Colonic mucosa (tissue), 4 donors: ENCODE results near the gene MT1F. TPM values are rescaled to one million over a fixed set of nuclear protein-coding genes. Genes with fewer than 3 reads are reported as not detected.

Experiments used
- DNase-seq: peaks from one replicate; pipeline ENCODE4 v3.0.0-alpha.2; 2020
- H3K27ac ChIP-seq: fragments of 200-600 bp; one replicate; pipeline ENCODE4 v1.8.0; 2021
- H3K27me3 ChIP-seq: fragments of 200-600 bp; one replicate; pipeline ENCODE4 v1.8.0; 2021
- H3K36me3 ChIP-seq: fragments of 200-600 bp; one replicate; pipeline ENCODE4 v1.8.0; 2021
- H3K4me1 ChIP-seq: fragments of 200-600 bp; one replicate; pipeline ENCODE4 v1.8.0; 2021; ENCODE audit warnings: mild to moderate bottlenecking
- H3K4me3 ChIP-seq: fragments of 200-600 bp; one replicate; pipeline ENCODE4 v1.8.0; 2021
- H3K9ac ChIP-seq, 2 donors: one replicate each; pipeline ENCODE4 v1.7.0; 2013; ENCODE audit warnings: control low read depth in 2 of 2, low read depth in 2 of 2, low read length in 2 of 2
- H3K9me3 ChIP-seq: fragments of 200-600 bp; one replicate; pipeline ENCODE4 v1.8.0; 2021
- CTCF ChIP-seq: fragments of 200-600 bp; IDR thresholded peaks from one replicate; pipeline ENCODE4 v1.8.0; 2022; ENCODE audit warnings: antibody characterized with exemption, mild to moderate bottlenecking
- intact Hi-C: fragments of 100-400 bp; cut with DNase I; formaldehyde crosslinking; loops from one replicate; pipeline ENCODE4 v1.14.1; 2022
- total RNA-seq, 2 donors: library from RNA; stranded (reverse); fragmentation: NEBNext Ultra II Directional in 1 of 2; extraction: Animal tissue kit (Norgen Biotek cat#: 25700) in 1 of 2; gene quantifications; one replicate each; pipeline ENCODE4 v1.2.1, GENCODE V29; 2021
- donor health status: healthy.
- donor health status: DM: no; HTN: no; CAD: no.
- donor health status: DM: no; HTN: no; CAD: no.

The MT1F gene
- total RNA-seq, 2 donors from 2014 or later = 35.5 to 40.0 TPM

GRCh38 chr16:56681939-56682702, 24.4 kb downstream of the MT1F start, which contains the start of gene MT1X:
TSS of gene MT1X (plus strand) at chr16:56682470. CDS start at chr16:56682541, 71 bp downstream.
- peak within 1 kb of the TSS; percentile 36 for H3K4me3 ChIP-seq
- intact Hi-C loops = no loop called here
- H3K4me1 ChIP-seq = peaks cover 9% of the 10 kb centered on the region

GRCh38 chr16:56682703-56683397, 25.1 kb downstream of the MT1F start:
- no peaks in the 10 kb centered on the region for H3K9me3 ChIP-seq
- H3K4me1 ChIP-seq = peaks cover 9% of the 10 kb centered on the region
- H3K4me3 ChIP-seq = peak overlapping the region; percentile 36
- H3K9ac ChIP-seq = peak overlapping the region; percentile 68 to 94
- intact Hi-C loops = no loop called here
- no peaks in the 10 kb centered on the region for H3K36me3 ChIP-seq
- peak overlapping the region; percentile 49 for H3K27ac ChIP-seq
- no peak for DNase-seq
- no peaks in the 10 kb centered on the region for H3K27me3 ChIP-seq
- TF ChIP-seq CTCF = no peak

More at GRCh38 chr16:56681939-56682702, 24.4 kb downstream of the MT1F start, which contains the start of gene MT1X:
- no peak for TF ChIP-seq CTCF
- peak within 1 kb of the TSS; percentile 49 for H3K27ac ChIP-seq
- no peaks in the 10 kb centered on the region for H3K36me3 ChIP-seq
- no peaks in the 10 kb centered on the region for H3K9me3 ChIP-seq
- DNase-seq = peak; percentile 93
- no peaks in the 10 kb centered on the region for H3K27me3 ChIP-seq
- peak within 1 kb of the TSS; percentile 82 to 94 for H3K9ac ChIP-seq

- Histone ChIP-seq H3K4me1 (peaks cover 9% of the 10 kb centered on the region), H3K27me3 (no peaks in the 10 kb centered on the region), H3K36me3 (no peaks in the 10 kb centered on the region), H3K9ac (peak overlapping the region; percentile 68 to 94), H3K9me3 (no peaks in the 10 kb centered on the region), H3K27ac (no peak overlapping the region), H3K4me3 (no peak overlapping the region)
- intact Hi-C loops = no loop called here
- DNase-seq = no peak
- no peak for TF ChIP-seq CTCF
Measured at GRCh38 chr16:56683424-56684172, 25.8 kb downstream of the MT1F start.

- Histone ChIP-seq H3K36me3 (no peaks in the 10 kb centered on the region), H3K9me3 (no peaks in the 10 kb centered on the region), H3K27ac (no peak overlapping the region), H3K27me3 (no peaks in the 10 kb centered on the region), H3K4me1 (peaks cover 9% of the 10 kb centered on the region), H3K4me3 (no peak overlapping the region), H3K9ac (no peak overlapping the region)
- no peak for DNase-seq
- TF ChIP-seq CTCF = no peak
- intact Hi-C loops = no loop called here
Measured at GRCh38 chr16:56684256-56684925, 26.6 kb downstream of the MT1F start.
